K562 (cell line): ENCODE data around the gene GHRL. TPM values are rescaled to one million over a fixed set of nuclear protein-coding genes. Genes with fewer than 3 reads are reported as not detected.
A peak's percentile ranks its signal among the peaks of the same experiment; 100 is the strongest.

ENCODE experiments used
- BRD9 ChIP-seq: fragments of 450-650 bp; IDR thresholded peaks from 2 replicates; pipeline ENCODE4 v1.6.1; 2018; ENCODE audit warnings: low read depth; ENCODE audit not compliant: partially characterized antibody
- CBFB ChIP-seq: sonication (generic); formaldehyde crosslinking; IDR thresholded peaks from 2 replicates; pipeline ENCODE4 v1.4.0; 2020; ENCODE audit warnings: mild to moderate bottlenecking, missing genetic modification reagents
- COPS2 ChIP-seq: fragments of 450-650 bp; conservative IDR thresholded peaks from 2 replicates; pipeline ENCODE4 v1.6.1; 2016; ENCODE audit warnings: mild to moderate bottlenecking, moderate library complexity
- DPF2 ChIP-seq: fragments of 450-650 bp; IDR thresholded peaks from 2 replicates; pipeline ENCODE4 v1.6.1; 2016
- ESRRA ChIP-seq: fragments of 450-650 bp; IDR thresholded peaks from 2 replicates; pipeline ENCODE4 v1.6.1; 2014; ENCODE audit warnings: low read depth, mild to moderate bottlenecking, moderate library complexity, borderline replicate concordance
- MLX ChIP-seq, 2 experiments: fragments of 450-650 bp in 1 of 2; sonication (generic) in 1 of 2; formaldehyde crosslinking; conservative IDR thresholded peaks; 2 replicates each; pipeline versions ENCODE4 v1.4.0 to v1.8.1; 2020 to 2022; ENCODE audit warnings: mild to moderate bottlenecking in 1 of 2, missing genetic modification reagents in 1 of 2
- MYC ChIP-seq, 2 experiments: fragments of 250-450 bp in 1 of 2; sonication (Bioruptor Pico) in 1 of 2; IDR thresholded peaks; 2 replicates each; pipeline versions ENCODE4 v1.5.1 to v1.6.1; 2012 to 2021; ENCODE audit warnings: low read depth in 2 of 2, borderline replicate concordance in 1 of 2, improper control_type of control experiment in 1 of 2, low read length in 1 of 2, mild to moderate bottlenecking in 1 of 2, moderate library complexity in 1 of 2
- NFRKB ChIP-seq: fragments of 450-650 bp; IDR thresholded peaks from 2 replicates; pipeline ENCODE4 v1.6.1; 2016; ENCODE audit warnings: low read depth
- SMARCB1 ChIP-seq: IDR thresholded peaks from 2 replicates; pipeline ENCODE4 v1.6.1; 2011; ENCODE audit warnings: improper control_type of control experiment, low read depth; ENCODE audit not compliant: insufficient read length
- TCFL5 ChIP-seq: fragments of 250-450 bp; sonication (Bioruptor Pico); conservative IDR thresholded peaks from 2 replicates; pipeline ENCODE4 v1.6.1; 2021; ENCODE audit warnings: mild to moderate bottlenecking, moderate library complexity, matching md5 sums
- TRIM24 ChIP-seq, 2 experiments: fragments of 450-650 bp; IDR thresholded peaks; 2 replicates each; pipeline ENCODE4 v1.6.1; 2016
- XRCC3 ChIP-seq: fragments of 450-650 bp; IDR thresholded peaks from 2 replicates; pipeline ENCODE4 v1.6.1; 2017; ENCODE audit warnings: mild to moderate bottlenecking, moderate library complexity
- YY1 ChIP-seq, 3 experiments: IDR thresholded peaks; 2 replicates each; pipeline ENCODE4 v1.6.1; 2011; ENCODE audit warnings: low read length in 2 of 3, mild to moderate bottlenecking in 2 of 3, moderate library complexity in 2 of 3, borderline replicate concordance in 1 of 3, control low read depth in 1 of 3, low read depth in 1 of 3; ENCODE audit not compliant: insufficient read depth in 3 of 3, insufficient replicate concordance in 2 of 3, control insufficient read depth in 1 of 3, insufficient read length in 1 of 3; ENCODE audit errors: extremely low read depth in 1 of 3
- ZBTB26 ChIP-seq: fragments of 450-650 bp; formaldehyde crosslinking; IDR thresholded peaks from 2 replicates; pipeline ENCODE4 v1.4.0; 2022; ENCODE audit warnings: missing genetic modification characterization
- ZNF175 ChIP-seq: fragments of 200-800 bp; sonication (Bioruptor generic); IDR thresholded peaks from 2 replicates; pipeline ENCODE4 v1.6.1; 2016; ENCODE audit warnings: low read depth, mild to moderate bottlenecking, missing genetic modification characterization, missing compliant biosample characterization
- ZNF184 ChIP-seq: sonication (generic); formaldehyde crosslinking; IDR thresholded peaks from 2 replicates; pipeline ENCODE4 v1.5.0; 2020; ENCODE audit warnings: missing genetic modification reagents
- ZNF347 ChIP-seq: fragments of 450-650 bp; formaldehyde crosslinking; IDR thresholded peaks from 2 replicates; pipeline ENCODE4 v1.4.0; 2020; ENCODE audit warnings: low read depth, mild to moderate bottlenecking, moderate library complexity
- ZNF384 ChIP-seq: IDR thresholded peaks from 2 replicates; pipeline ENCODE4 v1.6.1; 2012; ENCODE audit warnings: low read depth, low read length, improper control_type of control experiment
- ZNF431 ChIP-seq: sonication (generic); formaldehyde crosslinking; IDR thresholded peaks from 2 replicates; pipeline ENCODE4 v1.8.0; 2022; ENCODE audit warnings: mild to moderate bottlenecking, missing genetic modification reagents
- polyA plus RNA-seq, 8 experiments: library from polyadenylated mRNA; depleted of rRNA in 4 of 8; stranded (reverse) in 5 of 8; unstranded in 3 of 8; fragments of >200 nt; fragmentation: Nextera tagmentation in 2 of 8; fragmentation: Illumina TruSeq in 1 of 8; extraction: Ambion mirVana in 2 of 8; extraction: Trizol in 1 of 8; gene quantifications; 2 replicates each; pipeline versions ENCODE4 v1.2.1 to v1.2.3, GENCODE V29; 2011 to 2014; ENCODE audit warnings: inconsistent platforms in 1 of 8, missing spikeins in 1 of 8
- total RNA-seq, 7 experiments: library from RNA; depleted of rRNA in 6 of 7; stranded (reverse); fragments of >200 nt in 6 of 7; fragmentation: Illumina TruSeq in 2 of 7; extraction: Trizol in 2 of 7; gene quantifications; 2 replicates each; pipeline versions ENCODE4 v1.2.1 to v1.2.3, GENCODE V29; 2011 to 2021; ENCODE audit warnings: low replicate concordance in 1 of 7
- TF ChIP-seq, protein P1 (sequence below): fragments of 450-650 bp; IDR thresholded peaks from 2 replicates; pipeline ENCODE4 v1.6.1; 2016; ENCODE audit warnings: low read depth, mild to moderate bottlenecking, moderate library complexity
- TF ChIP-seq, protein P2 (sequence below): fragments of 450-650 bp; conservative IDR thresholded peaks from 2 replicates; pipeline ENCODE4 v1.6.1; 2016; ENCODE audit warnings: missing genetic modification characterization, low read depth, mild to moderate bottlenecking, missing compliant biosample characterization, moderate library complexity

GHRL gene
- total and polyA plus RNA-seq, 9 of the 15 experiments (the other 6 are each of a cell fraction or from before 2014, with no cell fraction given) = 0.08 to 0.29 (median 0.15) TPM; not detected in 5

DNA sequence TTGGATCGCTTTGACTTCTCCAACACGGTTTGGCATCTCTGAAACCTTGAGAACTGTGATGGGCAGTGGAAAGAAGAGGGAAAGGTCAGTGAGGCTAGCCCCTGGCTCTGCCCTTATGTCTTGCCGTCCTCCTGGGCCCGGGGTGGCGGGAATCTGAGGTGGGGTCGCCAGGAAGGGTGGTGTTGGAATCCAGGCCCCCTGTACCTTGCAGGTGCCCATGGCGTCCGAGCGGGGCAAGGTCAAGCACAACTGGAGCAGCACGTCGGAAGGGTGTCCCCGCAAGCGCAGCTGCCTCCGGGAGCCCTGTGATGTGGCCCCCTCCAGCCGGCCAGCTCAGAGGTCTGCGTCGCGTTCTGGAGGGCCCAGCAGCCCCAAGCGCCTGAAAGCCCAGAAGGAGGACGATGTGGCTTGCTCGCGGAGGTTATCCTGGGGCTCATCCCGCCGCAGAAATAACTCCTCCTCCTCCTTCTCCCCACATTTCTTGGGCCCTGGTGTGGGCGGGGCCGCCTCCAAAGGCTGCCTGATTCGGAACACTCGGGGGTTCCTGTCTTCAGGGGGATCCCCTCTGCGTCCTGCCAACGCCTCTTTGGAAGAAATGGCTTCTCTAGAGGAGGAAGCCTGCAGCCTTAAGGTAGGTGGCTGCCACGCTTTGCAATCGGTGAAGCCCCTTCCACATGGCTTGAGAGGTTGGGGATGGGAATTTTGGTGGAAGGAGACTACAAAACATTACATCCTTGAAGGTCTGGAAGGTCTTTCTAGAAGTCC is 43.6 kb downstream of the GHRL start (continued):
- TF ChIP-seq ZNF347 (CRISPR knock-in tag) = no peak
- TF ChIP-seq YY1 (IDR thresholded peaks at IDR 0.05; ENCODE audit: borderline replicate concordance in 1 of 3, control insufficient read depth in 1 of 3, extremely low read depth in 1 of 3, insufficient read depth in 3 of 3, insufficient read length in 1 of 3, insufficient replicate concordance in 2 of 3, low read depth in 1 of 3, low read length in 2 of 3) = peak in 1 of 3 experiments; percentile 21
- TF ChIP-seq, protein P1, sequence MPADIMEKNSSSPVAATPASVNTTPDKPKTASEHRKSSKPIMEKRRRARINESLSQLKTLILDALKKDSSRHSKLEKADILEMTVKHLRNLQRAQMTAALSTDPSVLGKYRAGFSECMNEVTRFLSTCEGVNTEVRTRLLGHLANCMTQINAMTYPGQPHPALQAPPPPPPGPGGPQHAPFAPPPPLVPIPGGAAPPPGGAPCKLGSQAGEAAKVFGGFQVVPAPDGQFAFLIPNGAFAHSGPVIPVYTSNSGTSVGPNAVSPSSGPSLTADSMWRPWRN = no peak
- TF ChIP-seq, protein P2, sequence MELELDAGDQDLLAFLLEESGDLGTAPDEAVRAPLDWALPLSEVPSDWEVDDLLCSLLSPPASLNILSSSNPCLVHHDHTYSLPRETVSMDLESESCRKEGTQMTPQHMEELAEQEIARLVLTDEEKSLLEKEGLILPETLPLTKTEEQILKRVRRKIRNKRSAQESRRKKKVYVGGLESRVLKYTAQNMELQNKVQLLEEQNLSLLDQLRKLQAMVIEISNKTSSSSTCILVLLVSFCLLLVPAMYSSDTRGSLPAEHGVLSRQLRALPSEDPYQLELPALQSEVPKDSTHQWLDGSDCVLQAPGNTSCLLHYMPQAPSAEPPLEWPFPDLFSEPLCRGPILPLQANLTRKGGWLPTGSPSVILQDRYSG (tag) = no peak
- TF ChIP-seq XRCC3 = no peak
- no peak for TF ChIP-seq DPF2
- TF ChIP-seq ZBTB26 (CRISPR knock-in tag) = no peak
- no peak for TF ChIP-seq MLX (CRISPR knock-in tag; conservative IDR thresholded peaks at IDR 0.05)
- no peak for TF ChIP-seq BRD9
- TF ChIP-seq ZNF384 = no peak
- 0 out of 2 replicates have a peak, but pooled peaks have one; percentile 15 for TF ChIP-seq ZNF431 (CRISPR knock-in tag)
- TF ChIP-seq MYC (IDR thresholded peaks at IDR 0.05; ENCODE audit: low read depth, low read length) = no peak; the same call in 1 of the 2 replicates
- peak; percentile 54; the same call in 1 of the 2 replicates for TF ChIP-seq MYC (CRISPR knock-in tag; IDR thresholded peaks at IDR 0.05; ENCODE audit: borderline replicate concordance, low read depth)
- TF ChIP-seq SMARCB1 = no peak
- no peak; the same call in 1 of the 2 replicates for TF ChIP-seq CBFB (CRISPR knock-in tag)
- TF ChIP-seq ZNF184 (CRISPR knock-in tag) = no peak
- TF ChIP-seq NFRKB = no peak
- no peak for TF ChIP-seq ZNF175 (CRISPR knock-in tag)
- TF ChIP-seq COPS2 = no peak
- TF ChIP-seq TRIM24 (IDR thresholded peaks at IDR 0.05) = no peak
- TF ChIP-seq TCFL5 (CRISPR knock-in tag) = no peak
- TF ChIP-seq ESRRA = peak; percentile 26; the same call in 1 of the 2 replicates
